CD14-positive monocyte (primary cell): ENCODE measurements around the gene PSMA7. TPM values are rescaled to one million over a fixed set of nuclear protein-coding genes. Genes with fewer than 3 reads are reported as not detected.

Experiments
- DNase-seq, 3 donors: peaks; one replicate each; pipeline ENCODE4 v3.0.0-alpha.2; 2011 to 2022
- H2AFZ ChIP-seq: 2 replicates; pipeline ENCODE4 v1.6.0; 2012; ENCODE audit warnings: mild to moderate bottlenecking, low read depth, low read length, inconsistent platforms; ENCODE audit not compliant: insufficient read depth, poor library complexity, severe bottlenecking
- H3K27ac ChIP-seq, 2 donors: 1 replicate in 1 of 2; 2 replicates in 1 of 2; pipeline ENCODE4 v1.5.1; 2012 to 2013; ENCODE audit warnings: low read length in 2 of 2, control low read depth in 1 of 2, inconsistent platforms in 1 of 2, low read depth in 1 of 2, mild to moderate bottlenecking in 1 of 2
- H3K27me3 ChIP-seq, 2 donors: one replicate each; pipeline versions ENCODE4 v1.6.0 to v1.6.1; 2011 to 2013; ENCODE audit warnings: low read length in 2 of 2; ENCODE audit not compliant: control insufficient read depth in 2 of 2, insufficient read depth in 2 of 2
- H3K36me3 ChIP-seq, 2 donors: replicated peaks in 1 of 2; 1 replicate in 1 of 2; 2 replicates in 1 of 2; pipeline versions ENCODE4 v1.5.1 to v1.6.1; 2012 to 2013; ENCODE audit warnings: low read length in 2 of 2, control low read depth in 1 of 2, inconsistent platforms in 1 of 2, mild to moderate bottlenecking in 1 of 2; ENCODE audit not compliant: insufficient read depth in 2 of 2, control insufficient read depth in 1 of 2
- H3K4me1 ChIP-seq, 2 donors: 1 replicate in 1 of 2; 2 replicates in 1 of 2; pipeline versions ENCODE4 v1.5.1 to v1.6.1; 2012 to 2013; ENCODE audit warnings: low read length in 2 of 2, control low read depth in 1 of 2, inconsistent platforms in 1 of 2, mild to moderate bottlenecking in 1 of 2, moderate library complexity in 1 of 2; ENCODE audit not compliant: insufficient read depth in 2 of 2, control insufficient read depth in 1 of 2
- H3K4me2 ChIP-seq: replicated peaks from 2 replicates; pipeline ENCODE3; 2012; ENCODE audit warnings: low read length, moderate library complexity, mild to moderate bottlenecking; ENCODE audit not compliant: poor library complexity, severe bottlenecking; ENCODE audit errors: extremely low read depth
- H3K4me3 ChIP-seq, 3 experiments: fragments of 200-600 bp in 1 of 3; sonication (generic) in 1 of 3; replicated peaks in 1 of 3; 1 replicate in 2 of 3; 2 replicates in 1 of 3; pipeline ENCODE4 v1.5.1; 2011 to 2013; ENCODE audit warnings: low read length in 3 of 3, mild to moderate bottlenecking in 3 of 3, control low read depth in 2 of 3, low read depth in 2 of 3, inconsistent platforms in 1 of 3, moderate library complexity in 1 of 3
- H3K79me2 ChIP-seq: 2 replicates; pipeline ENCODE4 v1.6.0; 2012; ENCODE audit warnings: mild to moderate bottlenecking, control low read depth, inconsistent platforms, low read length, moderate library complexity; ENCODE audit not compliant: insufficient read depth
- H3K9ac ChIP-seq: 2 replicates; pipeline ENCODE4 v1.6.0; 2017; ENCODE audit warnings: low read length, mild to moderate bottlenecking; ENCODE audit not compliant: insufficient read depth, poor library complexity, severe bottlenecking
- H3K9me3 ChIP-seq, 2 donors: replicated peaks in 1 of 2; 1 replicate in 1 of 2; 2 replicates in 1 of 2; pipeline versions ENCODE4 v1.5.1 to v1.6.1; 2012 to 2013; ENCODE audit warnings: low read length in 2 of 2, control low read depth in 1 of 2; ENCODE audit not compliant: control insufficient read depth in 1 of 2, insufficient read depth in 1 of 2
- H4K20me1 ChIP-seq: 2 replicates; pipeline ENCODE4 v1.6.0; 2012; ENCODE audit warnings: mild to moderate bottlenecking, low read length, control low read depth, moderate library complexity; ENCODE audit not compliant: insufficient read depth
- H3K27ac Mint-ChIP-seq, 7 donors: one replicate each; pipeline ENCODE4 v1.8.0; 2020; ENCODE audit warnings: mild to moderate bottlenecking in 7 of 7, mixed read lengths in 7 of 7, moderate library complexity in 6 of 7, inconsistent platforms in 2 of 7
- H3K27me3 Mint-ChIP-seq, 3 donors: one replicate each; pipeline ENCODE4 v1.8.0; 2021 to 2022; ENCODE audit warnings: low read depth in 3 of 3, mild to moderate bottlenecking in 3 of 3, mixed read lengths in 3 of 3, moderate library complexity in 3 of 3, inconsistent platforms in 1 of 3
- H3K36me3 Mint-ChIP-seq, 2 donors: one replicate each; pipeline ENCODE4 v1.8.0; 2020; ENCODE audit warnings: mixed read lengths in 2 of 2, inconsistent platforms in 1 of 2, mild to moderate bottlenecking in 1 of 2
- H3K4me1 Mint-ChIP-seq: one replicate; pipeline ENCODE4 v1.8.0; 2020; ENCODE audit warnings: mild to moderate bottlenecking, mixed read lengths
- H3K4me3 Mint-ChIP-seq, 2 donors: one replicate each; pipeline ENCODE4 v1.8.0; 2020; ENCODE audit warnings: mild to moderate bottlenecking in 2 of 2, mixed read lengths in 2 of 2, moderate library complexity in 1 of 2
- H3K9me3 Mint-ChIP-seq, 7 donors: one replicate each; pipeline ENCODE4 v1.8.0; 2020 to 2022; ENCODE audit warnings: mixed read lengths in 7 of 7, mild to moderate bottlenecking in 6 of 7, moderate library complexity in 6 of 7, inconsistent platforms in 2 of 7
- CTCF ChIP-seq: fragments of 200-600 bp; IDR thresholded peaks from one replicate; pipeline ENCODE4 v1.8.0; 2022; ENCODE audit warnings: antibody characterized with exemption, mild to moderate bottlenecking
- WGBS: methylation state at CpG from one replicate; pipeline ENCODE4 v1.1.5; 2013; ENCODE audit warnings: missing lambda C conversion rate; ENCODE audit not compliant: insufficient coverage; 5-methylcytosine and 5-hydroxymethylcytosine counted together
- intact Hi-C, 2 donors: fragments of 100-400 bp; cut with micrococcal nuclease; formaldehyde crosslinking; loops; one replicate each; pipeline versions ENCODE4 v1.15.0 to v1.15.1; 2023
- polyA plus RNA-seq, 3 donors: library from polyadenylated mRNA; depleted of rRNA in 1 of 3; unstranded in 2 of 3; stranded (reverse) in 1 of 3; fragments of 300-500 nt in 2 of 3; fragments of >200 nt in 1 of 3; fragmentation: Illumina TruSeq in 2 of 3; gene quantifications; 1 replicate in 2 of 3; 2 replicates in 1 of 3; pipeline ENCODE4 v1.2.3, GENCODE V29; 2012 to 2021

Gene PSMA7
- polyA plus RNA-seq, 3 donors, result 402 to 668 (median 527) TPM

GRCh38 chr20:62151835-62152364, 8.7 kb upstream of the PSMA7 start:
- H3K4me1 ChIP-seq, result no peaks in the 10 kb centered on the region
- peaks cover 84% of the 10 kb centered on the region for H3K79me2 ChIP-seq
- Mint-ChIP-seq H3K4me1 (peaks cover 4% of the 10 kb centered on the region), H3K4me3 (no peak overlapping the region), H3K9me3 (peaks cover 15 to 22% (median 21%) of the 10 kb centered on the region in 7 donors), H3K36me3 (peaks cover 33 to 62% of the 10 kb centered on the region in 2 donors), H3K27ac (no peak overlapping the region), H3K27me3 (peaks cover 0 to 3% (median 2%) of the 10 kb centered on the region in 3 donors)
- no peak for TF ChIP-seq CTCF
- WGBS, result 86% methylated on average over 18 of the region's 23 CpGs
- H3K36me3 ChIP-seq, result peaks cover 4 to 40% of the 10 kb centered on the region in 2 donors
- peaks cover 97% of the 10 kb centered on the region for H4K20me1 ChIP-seq
- H3K9ac ChIP-seq, result no peak overlapping the region
- DNase-seq, result no peak
- H3K27ac ChIP-seq, result no peak overlapping the region
- no peak overlapping the region for H2AFZ ChIP-seq
- no peaks in the 10 kb centered on the region for H3K27me3 ChIP-seq
- H3K9me3 ChIP-seq, result peaks cover 8 to 27% of the 10 kb centered on the region in 2 donors
- no peak overlapping the region for H3K4me2 ChIP-seq
- H3K4me3 ChIP-seq, result no peak overlapping the region
- intact Hi-C loops, result no loop called here

DNA sequence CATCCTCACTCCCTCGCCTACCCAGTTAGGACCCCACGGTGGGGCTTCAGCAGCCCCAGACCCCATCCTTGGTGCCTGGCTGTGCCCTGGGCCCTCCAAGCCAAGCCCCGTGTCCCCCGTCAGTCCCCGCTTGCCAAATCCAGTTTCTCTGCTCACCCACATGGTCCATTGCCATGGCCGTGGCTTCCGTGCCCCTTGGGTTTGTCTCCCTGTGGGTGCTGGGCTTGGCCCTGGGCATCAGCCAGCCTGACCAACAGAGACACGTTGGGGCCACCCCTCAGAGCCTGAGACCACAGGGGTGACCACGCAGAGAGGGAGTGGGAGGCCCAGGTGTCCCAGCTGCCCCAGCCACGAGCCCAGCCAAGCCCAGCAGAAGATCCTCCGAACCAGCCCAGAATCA, 8.0 kb upstream of the PSMA7 start:
- H4K20me1 ChIP-seq, result peaks cover 97% of the 10 kb centered on the region

More for the DNA sequence above, 8.0 kb upstream of the PSMA7 start:
- H3K27me3 Mint-ChIP-seq, result peaks cover 0 to 3% (median under 1%) of the 10 kb centered on the region in 3 donors
- H3K27ac Mint-ChIP-seq, result peak overlapping the region in 1 of 7 donors; percentile 55
- WGBS, result 94% methylated on average over 11 of the region's 11 CpGs
- no peak for TF ChIP-seq CTCF
- Histone ChIP-seq H3K4me3 (no peak overlapping the region), H3K36me3 (peaks cover 4 to 40% of the 10 kb centered on the region in 2 donors), H3K4me2 (no peak overlapping the region), H3K9ac (no peak overlapping the region), H2AFZ (no peak overlapping the region), H3K27me3 (no peaks in the 10 kb centered on the region), H3K79me2 (peaks cover 86% of the 10 kb centered on the region), H3K9me3 (peaks cover 8 to 27% of the 10 kb centered on the region in 2 donors), H3K27ac (no peak overlapping the region), H3K4me1 (no peaks in the 10 kb centered on the region)
- peaks cover 33 to 61% of the 10 kb centered on the region in 2 donors for H3K36me3 Mint-ChIP-seq
- H3K9me3 Mint-ChIP-seq, result peaks cover 15 to 22% (median 21%) of the 10 kb centered on the region in 7 donors
- no peak overlapping the region for H3K4me3 Mint-ChIP-seq
- no peak for DNase-seq
- H3K4me1 Mint-ChIP-seq, result peaks cover 2% of the 10 kb centered on the region
- intact Hi-C loops, result no loop called here
